ENCODE measurements around the gene LRIG2.
"Not testable (repeated sequence)": the region's sequence is repeated elsewhere in the genome, so short reads cannot be mapped to it uniquely, and the experiment has no call there.

The LRIG2 gene

DNA sequence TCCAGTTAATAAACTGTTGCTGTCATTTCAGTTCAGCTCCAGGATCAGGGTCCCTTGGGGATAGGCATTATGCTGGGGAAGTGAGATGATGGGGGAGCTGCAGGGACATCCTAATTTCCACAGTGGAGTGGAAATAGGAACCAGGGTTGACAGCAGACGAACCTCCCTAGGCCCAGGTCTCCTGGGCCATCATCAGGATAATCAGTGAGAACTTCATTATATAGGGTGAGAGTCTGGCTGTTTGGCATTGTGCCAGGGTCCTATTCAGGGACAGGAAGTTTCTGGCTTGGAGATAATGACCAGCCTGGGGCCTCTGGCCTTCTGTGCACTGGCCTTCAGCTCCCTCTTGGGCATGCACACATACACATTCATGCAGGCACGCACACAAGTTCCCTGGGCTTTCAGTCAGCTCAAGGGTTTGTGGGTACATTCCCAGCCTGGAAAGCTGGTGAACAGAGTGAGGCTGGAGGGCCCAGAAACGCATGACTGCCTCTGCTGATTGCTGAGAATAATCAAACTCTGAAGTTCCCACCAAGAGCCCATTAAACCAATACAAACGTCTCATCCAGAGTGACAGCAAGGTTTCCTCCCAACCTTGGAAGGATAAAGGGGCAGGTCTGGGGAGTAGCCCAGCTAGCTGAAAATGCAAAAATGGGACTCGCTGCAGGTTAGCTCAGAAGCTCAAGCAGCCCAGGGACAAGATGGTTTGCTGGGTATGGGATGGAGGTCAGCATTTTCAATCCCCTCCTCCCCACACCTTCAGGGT, 13.9 kb upstream of the LRIG2 start:
- no peak for DNase-seq (ENCODE audit: low read depth in 2 of 2)

DNA sequence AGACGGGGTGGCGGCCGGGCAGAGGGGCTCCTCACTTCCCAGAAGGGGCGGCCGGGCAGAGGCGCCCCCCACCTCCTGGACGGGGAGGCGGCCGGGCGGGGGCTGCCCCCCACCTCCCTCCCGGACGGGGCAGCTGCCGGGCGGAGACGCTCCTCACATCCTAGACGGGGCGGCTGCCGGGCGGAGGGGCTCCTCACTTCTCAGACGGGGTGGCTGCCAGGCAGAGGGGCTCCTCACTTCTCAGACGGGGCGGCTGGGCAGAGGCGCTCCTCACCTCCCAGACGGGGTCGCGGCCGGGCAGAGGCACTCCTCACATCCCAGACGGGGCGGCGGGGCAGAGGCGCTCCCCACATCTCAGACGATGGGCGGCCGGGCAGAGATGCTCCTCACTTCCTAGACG, 9.5 kb upstream of the LRIG2 start:
- not testable (repeated sequence) for DNase-seq (ENCODE audit: low read depth in 2 of 2)

DNA sequence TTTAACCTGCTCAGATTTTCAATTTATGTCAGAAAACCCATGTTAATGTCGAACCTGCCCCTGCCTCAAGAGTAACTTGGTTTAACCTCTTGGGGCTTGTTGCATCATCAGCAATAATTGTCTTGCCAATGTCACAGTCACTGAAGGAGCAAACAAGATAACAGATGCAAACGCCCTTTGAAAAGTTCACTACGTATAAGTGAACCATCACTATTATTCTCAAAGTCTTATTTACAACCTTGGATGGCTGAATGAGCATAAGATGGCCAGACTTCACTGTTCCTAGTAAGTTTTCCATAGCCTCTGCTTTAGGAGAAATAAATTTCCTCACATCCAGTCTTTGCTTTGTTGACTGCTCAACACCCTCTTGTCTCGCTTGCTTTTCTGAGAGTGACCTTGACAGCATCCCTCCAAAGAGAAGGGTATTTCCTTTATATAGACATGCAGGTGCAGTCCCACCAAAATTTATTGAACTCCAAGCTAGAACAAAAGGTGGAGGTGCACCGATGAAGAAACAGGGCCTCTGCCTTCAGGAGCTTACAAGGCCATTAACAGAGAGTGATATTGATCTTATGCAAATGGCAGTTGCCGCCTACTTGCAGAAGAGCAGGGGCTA, 749 bp upstream of the LRIG2 start:
- no peak for DNase-seq (ENCODE audit: low read depth in 2 of 2)

GRCh38 chr1:113073479-113073950, 517 bp downstream of the LRIG2 start:
- no peak for DNase-seq (ENCODE audit: low read depth in 2 of 2)

DNA sequence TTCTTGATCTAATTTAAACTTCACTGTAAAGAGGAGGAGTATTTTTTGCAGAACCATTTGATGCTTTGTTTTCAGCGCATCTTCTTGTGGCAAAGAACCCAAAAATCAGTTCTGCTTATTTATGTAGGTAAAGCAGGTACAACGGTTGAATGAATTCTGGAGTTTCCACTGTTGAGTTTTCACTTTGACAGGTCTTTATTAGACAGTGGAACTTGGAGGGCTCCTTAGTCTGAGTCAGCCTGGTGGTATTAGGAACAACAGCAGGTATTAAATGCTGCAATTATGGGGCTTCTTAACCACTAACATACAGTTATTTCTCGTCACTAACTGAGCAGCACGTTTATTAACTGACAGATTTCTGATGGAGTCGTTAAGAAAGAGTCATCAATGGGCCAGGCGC, 1.2 kb downstream of the LRIG2 start:
- no peak for DNase-seq (ENCODE audit: low read depth in 2 of 2)

DNA sequence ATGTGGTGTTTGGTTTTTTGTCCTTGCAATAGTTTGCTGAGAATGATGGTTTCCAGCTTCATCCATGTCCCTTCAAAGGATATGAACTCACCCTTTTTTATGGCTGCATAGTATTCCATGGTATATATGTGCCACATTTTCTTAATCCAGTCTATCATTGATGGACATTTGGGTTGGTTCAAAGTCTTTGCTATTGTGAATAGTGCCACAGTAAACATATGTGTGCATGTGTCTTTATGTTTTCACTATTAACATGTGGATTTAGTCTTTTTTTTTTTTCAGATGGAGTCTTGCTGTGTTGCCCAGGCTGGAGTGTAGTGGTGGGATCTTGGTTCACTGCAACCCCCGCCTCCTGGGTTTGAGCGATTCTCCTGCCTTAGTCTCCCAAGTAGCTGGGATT, 5.0 kb downstream of the LRIG2 start:
- not testable (repeated sequence) for DNase-seq (ENCODE audit: low read depth in 2 of 2)

DNA sequence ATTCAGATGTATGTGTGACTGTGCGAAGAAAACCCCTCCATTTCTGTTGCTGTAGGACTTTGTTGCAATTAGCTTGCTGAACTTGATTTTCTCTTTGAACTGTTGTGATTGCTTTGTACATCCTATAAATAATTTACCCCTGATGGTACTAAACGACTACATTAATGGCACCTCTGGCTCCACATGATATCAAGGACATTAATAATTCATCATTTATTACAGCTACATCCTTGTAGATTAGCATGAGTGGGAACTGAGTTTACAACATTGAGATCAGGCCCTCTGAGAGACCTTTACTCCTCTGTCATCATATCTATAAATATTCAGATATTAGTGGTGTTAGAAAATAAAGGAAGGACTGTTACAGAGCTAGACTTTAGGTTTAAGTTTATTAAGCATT, 13.5 kb downstream of the LRIG2 start:
- no peak for DNase-seq (ENCODE audit: low read depth in 2 of 2)

GRCh38 chr1:113088972-113089371, 16.0 kb downstream of the LRIG2 start:
- DNase-seq (ENCODE audit: low read depth in 2 of 2) = no peak

DNA sequence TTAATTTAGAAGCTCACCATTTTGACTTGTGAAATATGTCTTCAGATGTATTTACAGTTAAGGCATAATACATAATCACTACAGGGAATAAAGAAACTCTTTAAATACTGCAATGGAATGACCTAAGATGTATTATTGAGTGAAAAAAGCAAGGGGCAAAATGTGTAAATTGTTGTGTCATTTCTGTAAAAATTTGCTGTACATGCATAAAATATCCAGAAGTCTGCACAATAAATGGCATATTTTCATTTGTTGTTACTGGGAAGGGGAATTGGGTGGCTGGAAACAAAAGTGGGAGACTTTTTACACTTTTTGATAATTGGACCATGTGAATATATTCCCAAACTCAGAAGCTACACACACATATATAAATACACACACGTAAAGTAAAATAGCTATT, 17.1 kb downstream of the LRIG2 start:
- no peak for DNase-seq (ENCODE audit: low read depth in 2 of 2)

DNA sequence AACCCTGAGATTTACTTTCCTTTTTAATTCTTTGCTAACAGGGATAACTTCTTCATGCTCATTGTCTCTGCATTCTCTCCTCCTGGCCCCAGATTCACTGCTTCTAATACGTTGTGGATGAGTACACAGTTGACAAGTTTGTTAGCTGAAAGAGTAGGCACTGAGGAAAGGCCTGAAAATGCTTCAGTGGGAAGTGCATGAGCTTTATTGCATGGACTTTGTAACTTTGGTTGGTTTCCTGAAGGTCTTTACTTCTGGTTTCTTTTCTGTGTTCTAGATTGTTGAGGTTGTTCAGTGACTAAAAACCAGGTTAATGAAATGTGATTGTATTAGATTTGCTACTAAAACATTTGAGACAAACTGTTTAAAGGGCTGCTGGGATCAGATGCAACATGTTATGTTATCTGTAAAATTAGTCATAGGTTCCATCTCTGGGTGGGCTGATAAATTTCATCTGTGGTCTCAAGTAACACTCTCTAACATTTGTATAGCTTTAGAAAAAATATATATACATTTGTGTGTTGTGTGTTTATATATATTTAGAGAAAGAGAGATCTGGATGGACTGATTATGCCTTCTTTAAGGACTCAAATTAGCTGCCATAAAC, 19.1 kb downstream of the LRIG2 start:
- DNase-seq (ENCODE audit: low read depth in 2 of 2) = no peak

DNA sequence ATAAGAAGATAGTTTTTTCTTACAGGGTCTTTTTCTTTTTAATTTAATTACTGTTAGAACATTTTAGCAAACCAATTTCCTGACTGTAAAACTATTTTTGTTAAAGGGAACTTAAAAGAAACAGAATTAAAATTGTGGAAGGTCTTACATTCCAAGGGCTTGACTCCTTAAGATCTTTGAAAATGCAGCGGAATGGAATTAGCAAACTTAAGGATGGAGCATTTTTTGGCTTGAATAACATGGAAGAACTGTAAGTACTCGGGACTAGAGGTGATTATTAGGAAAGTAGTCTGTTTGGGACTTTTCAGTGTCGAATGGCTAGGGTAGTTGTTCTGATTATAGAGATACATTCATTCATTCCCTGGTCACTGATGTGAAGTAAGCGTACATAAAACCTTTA, 21.5 kb downstream of the LRIG2 start:
- no peak for DNase-seq (ENCODE audit: low read depth in 2 of 2)

DNA sequence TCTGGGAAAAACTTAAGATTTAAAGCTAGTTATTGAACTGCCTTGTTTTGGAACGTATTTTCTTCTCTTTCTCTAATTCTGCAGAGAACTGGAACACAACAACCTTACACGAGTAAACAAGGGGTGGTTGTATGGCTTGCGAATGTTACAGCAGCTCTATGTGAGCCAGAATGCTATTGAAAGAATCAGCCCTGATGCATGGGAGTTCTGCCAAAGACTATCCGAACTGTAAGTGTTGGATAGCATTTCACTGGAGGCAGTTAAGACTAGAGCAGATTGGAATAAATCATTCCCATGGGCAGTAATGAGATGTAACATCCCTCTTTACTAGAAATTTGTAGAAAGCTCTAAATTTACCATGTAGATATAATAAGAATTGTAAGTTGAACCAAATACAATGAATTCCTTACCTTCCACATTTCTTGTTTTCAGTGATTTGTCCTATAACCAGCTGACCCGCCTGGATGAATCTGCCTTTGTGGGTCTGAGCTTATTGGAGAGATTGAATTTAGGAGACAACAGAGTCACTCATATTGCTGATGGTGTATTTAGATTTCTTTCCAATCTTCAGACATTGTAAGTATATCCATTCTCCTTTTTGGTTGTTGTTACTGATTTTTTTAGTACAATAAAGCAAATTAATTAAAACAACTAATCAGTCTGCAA, 22.9 kb downstream of the LRIG2 start:
- no peak for DNase-seq (ENCODE audit: low read depth in 2 of 2)

- DNase-seq (ENCODE audit: low read depth in 2 of 2) = no peak
Measured at GRCh38 chr1:113096493-113096892, 23.5 kb downstream of the LRIG2 start.

GRCh38 chr1:113101588-113101987, 28.6 kb downstream of the LRIG2 start:
- DNase-seq (ENCODE audit: low read depth in 2 of 2) = no peak

DNA sequence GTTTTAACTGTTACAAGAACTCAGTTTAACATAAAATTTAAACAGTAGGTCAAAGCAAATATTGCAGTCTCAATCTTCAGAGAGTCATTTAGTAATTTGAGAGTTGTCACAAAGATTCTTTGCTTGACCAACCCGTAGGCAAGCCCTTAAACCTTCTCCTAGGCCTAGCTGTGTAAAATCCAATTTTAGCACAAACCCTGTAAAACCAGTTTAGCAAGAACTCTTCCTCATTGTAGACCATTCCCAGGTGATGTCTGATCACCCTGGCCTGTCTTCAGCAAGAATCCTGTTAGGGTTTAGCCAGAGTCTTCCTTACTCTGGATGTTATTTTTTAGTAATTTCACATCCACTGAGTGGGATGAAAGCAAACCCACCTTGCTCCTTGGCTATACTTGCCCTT, 30.1 kb downstream of the LRIG2 start:
- DNase-seq (ENCODE audit: low read depth in 2 of 2) = no peak

DNA sequence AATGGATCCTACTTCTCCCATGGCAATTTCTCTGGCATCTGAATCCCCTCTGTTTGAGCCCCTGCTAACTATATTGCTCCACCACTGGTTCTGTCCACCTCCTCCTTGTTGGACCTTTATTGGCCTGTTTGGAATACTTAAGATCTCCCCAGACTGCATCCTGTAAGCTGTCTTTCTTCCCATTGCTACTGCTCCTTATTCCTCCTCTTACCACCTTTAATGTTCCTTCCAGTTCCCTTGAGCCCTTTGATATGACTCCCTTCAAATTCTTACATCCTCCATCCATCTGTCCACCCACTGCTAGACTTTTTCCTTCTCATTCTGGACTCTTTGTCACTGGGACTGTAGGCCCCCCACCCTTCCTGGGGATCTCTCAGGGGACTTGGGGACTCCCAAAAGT, 31.0 kb downstream of the LRIG2 start:
- no peak for DNase-seq (ENCODE audit: low read depth in 2 of 2)

- DNase-seq (ENCODE audit: low read depth in 2 of 2) = no peak
Measured at GRCh38 chr1:113106910-113107309, 33.9 kb downstream of the LRIG2 start.

- no peak for DNase-seq (ENCODE audit: low read depth in 2 of 2)
Measured at GRCh38 chr1:113109908-113110554, 37.0 kb downstream of the LRIG2 start.

DNA sequence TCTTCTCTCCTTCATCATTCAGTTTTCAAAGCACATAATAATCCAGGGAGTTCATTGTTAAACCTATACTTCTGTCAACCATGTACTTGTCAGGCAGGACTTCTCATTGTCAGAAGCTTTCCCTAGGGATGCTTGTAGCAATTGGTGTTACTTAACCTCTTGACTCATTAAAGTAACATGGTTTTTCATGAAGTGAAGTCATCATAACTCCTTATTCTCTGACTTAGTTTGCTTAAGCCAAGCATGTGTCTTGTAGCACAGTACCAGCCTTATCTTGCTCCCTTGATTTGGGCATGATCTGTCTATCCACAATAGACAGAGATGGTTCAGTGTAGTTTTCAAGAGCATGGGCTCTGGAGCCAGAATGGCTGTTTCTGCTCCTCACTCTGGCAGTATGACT, 45.3 kb downstream of the LRIG2 start:
- DNase-seq (ENCODE audit: low read depth in 2 of 2) = no peak

GRCh38 chr1:113123737-113124136, 50.7 kb downstream of the LRIG2 start:
- DNase-seq (ENCODE audit: low read depth in 2 of 2) = no peak

DNA sequence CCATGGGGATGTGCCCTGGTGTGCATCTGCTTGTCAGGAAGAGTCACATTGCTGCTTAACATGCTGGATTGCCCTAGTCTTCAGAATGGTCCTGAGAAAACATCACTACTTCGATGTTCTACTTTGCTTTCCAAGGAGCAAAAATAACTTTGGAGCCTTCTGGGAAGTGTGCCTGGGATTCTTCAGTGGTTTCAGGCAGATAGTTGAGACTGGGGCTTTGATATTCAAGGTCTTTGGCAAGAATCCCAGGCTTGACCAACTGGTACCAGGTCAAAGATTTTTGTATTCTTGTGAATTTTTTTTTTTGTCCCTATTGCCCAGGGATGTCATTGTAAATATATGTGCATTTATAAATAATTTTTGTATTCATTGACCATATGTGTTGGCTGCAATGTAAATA, 51.4 kb downstream of the LRIG2 start:
- DNase-seq (ENCODE audit: low read depth in 2 of 2) = no peak

GRCh38 chr1:113125517-113125916, 52.5 kb downstream of the LRIG2 start:
- DNase-seq (ENCODE audit: low read depth in 2 of 2) = no peak

Measured in stimulated activated CD4-positive, alpha-beta T cell treated with anti-CD3 and anti-CD28 coated beads, Interleukin-1b, Interleukin-23, amount 100 ng/mL, for 1 hour (primary cell).